Measurements from ENCODE around the gene NOP10.

NOP10 gene

GRCh38 chr15:34362047-34362773 lies 19.3 kb upstream of the NOP10 start:
- no peak overlapping the region for H3K4me3 ChIP-seq (replicated peaks; ENCODE audit: low read depth, low read length)
- TF ChIP-seq CTCF (IDR thresholded peaks at IDR 0.05; ENCODE audit: low read length, missing control alignments): no peak
- DNase-seq (ENCODE audit: low read depth): no peak

GRCh38 chr15:34361278-34361677 lies 18.3 kb upstream of the NOP10 start:
- no peak for DNase-seq (ENCODE audit: low read depth)
- H3K4me3 ChIP-seq (replicated peaks; ENCODE audit: low read depth, low read length): no peak overlapping the region
- no peak for TF ChIP-seq CTCF (IDR thresholded peaks at IDR 0.05; ENCODE audit: low read length, missing control alignments)

GRCh38 chr15:34360298-34360697 lies 17.4 kb upstream of the NOP10 start:
- H3K4me3 ChIP-seq (replicated peaks; ENCODE audit: low read depth, low read length): no peak overlapping the region
- no peak for DNase-seq (ENCODE audit: low read depth)
- no peak for TF ChIP-seq CTCF (IDR thresholded peaks at IDR 0.05; ENCODE audit: low read length, missing control alignments)

- DNase-seq (ENCODE audit: low read depth): no peak
- no peak for TF ChIP-seq CTCF (IDR thresholded peaks at IDR 0.05; ENCODE audit: low read length, missing control alignments)
- no peak overlapping the region for H3K4me3 ChIP-seq (replicated peaks; ENCODE audit: low read depth, low read length)
Observed at GRCh38 chr15:34359416-34359815, 16.5 kb upstream of the NOP10 start.

GRCh38 chr15:34358948-34359347 lies 16.0 kb upstream of the NOP10 start:
- TF ChIP-seq CTCF (IDR thresholded peaks at IDR 0.05; ENCODE audit: low read length, missing control alignments): no peak
- no peak overlapping the region for H3K4me3 ChIP-seq (replicated peaks; ENCODE audit: low read depth, low read length)
- no peak for DNase-seq (ENCODE audit: low read depth)

- peak; percentile 33 for TF ChIP-seq CTCF (IDR thresholded peaks at IDR 0.05; ENCODE audit: low read length, missing control alignments)
- H3K4me3 ChIP-seq (replicated peaks; ENCODE audit: low read depth, low read length): no peak overlapping the region
- no peak for DNase-seq (ENCODE audit: low read depth)
Observed at GRCh38 chr15:34358367-34358766, 15.4 kb upstream of the NOP10 start.

GRCh38 chr15:34357653-34358052 lies 14.7 kb upstream of the NOP10 start:
- no peak overlapping the region for H3K4me3 ChIP-seq (replicated peaks; ENCODE audit: low read depth, low read length)
- TF ChIP-seq CTCF (IDR thresholded peaks at IDR 0.05; ENCODE audit: low read length, missing control alignments): no peak
- no peak for DNase-seq (ENCODE audit: low read depth)
